GM21381 (cell line): ENCODE measurements around the gene CRMP1.

Experiments
- ATAC-seq: cut with Tn5 transposase; IDR thresholded peaks from one replicate; pipeline ENCODE4 v1.9.1; 2021; ENCODE audit warnings: mild to moderate bottlenecking, moderate library complexity; ENCODE audit not compliant: unreplicated experiment

The CRMP1 gene

DNA sequence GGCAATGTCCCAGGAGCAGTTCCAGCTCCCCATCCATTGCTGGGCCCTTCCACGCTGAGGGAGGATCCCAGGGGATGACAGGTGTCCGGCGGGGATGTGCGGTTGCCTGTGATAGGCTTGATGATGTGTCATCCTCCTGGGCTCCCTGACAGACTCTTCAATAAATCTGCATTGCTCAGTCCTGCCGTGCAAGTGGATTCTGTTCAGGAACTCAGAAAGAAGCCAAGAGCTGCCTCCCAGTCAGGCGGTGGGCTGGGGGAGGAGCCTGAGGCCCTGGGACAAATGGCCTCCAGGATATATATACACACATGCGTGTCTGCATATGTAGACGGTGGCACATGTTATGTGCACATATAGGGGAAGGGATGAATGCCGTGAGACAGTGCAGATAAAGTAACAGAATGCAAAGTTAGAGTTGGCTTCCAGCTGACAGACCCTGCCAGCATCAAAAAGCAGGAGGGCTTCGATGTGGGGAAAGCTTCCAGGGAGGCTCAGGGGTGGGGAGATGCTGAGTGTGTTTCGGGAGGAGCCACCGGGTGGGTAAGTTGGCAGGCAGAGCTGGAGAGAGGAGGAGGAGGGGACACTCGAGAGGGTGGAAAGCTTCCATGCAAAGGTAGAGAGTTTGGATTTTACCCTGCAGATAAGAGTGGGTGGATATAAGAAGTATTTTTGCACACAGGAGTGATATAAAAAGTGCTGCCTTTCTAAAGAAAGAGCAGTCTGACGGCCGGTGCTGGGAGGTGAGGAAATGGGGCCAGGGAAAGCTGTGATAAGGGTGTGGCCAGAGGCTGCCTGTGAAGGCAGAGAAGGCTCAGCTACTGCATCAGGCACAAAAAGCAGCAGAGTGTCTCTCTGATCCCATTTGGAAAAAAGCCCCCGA, 28.5 kb upstream of the CRMP1 start:
- no peak for ATAC-seq

DNA sequence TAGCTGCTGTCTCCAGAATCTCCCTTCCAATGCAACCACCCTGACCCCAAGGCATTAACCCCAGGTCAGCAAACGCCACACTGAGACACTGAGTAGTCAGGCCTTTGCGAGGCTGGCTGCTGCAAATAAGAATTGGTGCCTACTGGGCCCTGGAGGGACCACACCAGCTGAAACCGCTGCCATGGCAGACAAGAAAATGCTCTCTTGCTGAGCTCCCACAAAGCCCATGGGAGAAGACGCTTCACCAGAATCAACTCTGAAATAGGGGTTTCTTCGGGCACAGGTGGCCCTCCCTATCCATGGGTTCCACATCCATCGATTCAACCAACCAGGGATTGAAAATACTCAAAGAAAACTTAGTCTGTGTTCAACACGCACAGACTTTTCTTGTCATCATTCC, 26.7 kb upstream of the CRMP1 start:
- ATAC-seq = no peak

GRCh38 chr4:5919044-5919443, 26.2 kb upstream of the CRMP1 start:
- no peak for ATAC-seq

DNA sequence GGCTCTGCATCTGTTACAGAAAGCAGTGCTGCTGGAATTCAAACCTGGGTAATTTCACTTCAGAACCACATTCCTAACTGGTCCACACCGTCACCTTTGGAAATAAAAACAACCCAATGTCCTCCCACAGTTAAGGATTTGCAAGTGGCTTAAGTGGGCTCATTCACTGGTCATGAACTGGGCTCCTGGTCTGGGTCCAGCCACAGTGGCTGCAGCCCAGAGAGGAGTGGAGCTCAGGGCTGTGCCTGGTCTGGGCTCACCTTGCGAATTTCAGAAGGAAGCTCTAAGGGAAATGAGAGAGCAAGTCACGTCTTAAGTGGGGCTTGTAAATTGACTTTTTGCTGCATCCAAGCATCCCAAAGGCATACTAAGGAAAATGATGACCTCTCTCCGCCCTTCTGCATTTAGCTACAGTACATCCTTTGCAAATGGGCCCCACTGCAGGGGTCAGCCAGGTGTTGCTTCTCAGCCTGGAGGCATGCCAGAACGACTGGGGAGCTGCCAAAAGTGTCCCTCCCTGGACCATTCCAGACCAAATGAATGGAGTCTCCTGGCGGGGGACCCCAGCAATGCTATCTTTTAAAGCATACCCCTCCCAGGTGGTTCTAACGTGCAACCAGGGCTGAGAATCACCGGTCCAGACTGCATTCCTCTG, 25.6 kb upstream of the CRMP1 start:
- no peak for ATAC-seq

- no peak for ATAC-seq
Measured at GRCh38 chr4:5917672-5918071, 24.8 kb upstream of the CRMP1 start.

- ATAC-seq = no peak
Measured at GRCh38 chr4:5916229-5916628, 23.3 kb upstream of the CRMP1 start.

DNA sequence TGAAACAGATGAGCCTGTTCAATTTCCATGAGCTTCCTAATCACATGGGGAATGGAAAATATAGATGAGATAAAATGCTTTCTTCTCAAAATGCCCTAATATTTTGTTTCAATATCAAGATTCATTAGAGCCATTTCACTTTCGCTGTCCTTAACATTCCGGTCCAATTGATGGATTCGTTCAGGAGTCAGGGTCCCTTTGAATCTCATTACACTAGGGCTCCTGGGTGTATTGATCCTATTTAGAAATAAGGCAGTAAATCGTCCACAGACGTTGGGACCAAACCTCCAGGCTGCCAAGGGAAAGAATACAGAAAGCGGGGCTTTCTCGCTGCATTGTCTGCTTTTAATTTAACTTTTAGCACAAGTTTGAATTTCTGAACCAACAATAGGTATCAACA, 20.6 kb upstream of the CRMP1 start:
- no peak for ATAC-seq

DNA sequence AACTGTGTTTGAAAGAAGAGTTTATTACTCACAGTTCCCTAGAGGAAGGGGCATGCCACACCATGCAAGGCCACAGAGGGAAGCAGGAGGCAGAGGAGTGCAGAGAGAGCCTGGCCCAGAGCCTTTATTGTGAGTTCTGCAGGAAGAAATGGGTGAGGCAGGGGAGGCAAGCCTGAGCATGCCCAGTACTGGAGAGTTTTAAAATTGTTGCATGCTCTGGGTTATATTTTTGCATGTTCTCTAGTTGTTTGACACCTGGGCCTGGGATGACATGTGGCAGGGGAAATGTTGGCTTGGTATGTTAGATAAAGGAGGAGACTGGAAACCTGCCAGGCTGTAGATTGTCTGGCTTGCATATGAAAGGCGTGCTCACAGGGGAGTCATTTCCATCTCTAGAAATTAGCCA, 19.7 kb upstream of the CRMP1 start:
- no peak for ATAC-seq

- no peak for ATAC-seq
Measured at GRCh38 chr4:5908876-5909427, 16.1 kb upstream of the CRMP1 start.

DNA sequence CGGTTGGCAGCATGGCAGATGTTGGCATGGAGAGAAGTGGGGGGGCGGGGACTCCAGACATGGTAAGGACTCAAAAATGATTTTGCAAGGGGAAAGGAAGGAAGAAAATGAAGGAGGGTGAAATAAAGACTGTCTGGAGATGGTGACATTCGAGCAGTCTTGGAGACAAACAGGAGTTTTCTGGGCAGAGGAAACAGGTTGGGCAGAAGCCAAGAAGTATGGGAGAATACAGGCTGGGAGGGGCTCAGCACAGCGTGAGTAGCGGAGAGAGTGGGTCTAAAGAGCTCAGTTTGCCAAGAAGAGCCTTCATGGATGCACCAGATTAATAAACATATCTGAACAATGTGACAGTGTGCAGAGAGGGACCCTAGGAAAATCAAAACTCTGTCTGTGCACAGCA, 13.3 kb upstream of the CRMP1 start:
- ATAC-seq = no peak

DNA sequence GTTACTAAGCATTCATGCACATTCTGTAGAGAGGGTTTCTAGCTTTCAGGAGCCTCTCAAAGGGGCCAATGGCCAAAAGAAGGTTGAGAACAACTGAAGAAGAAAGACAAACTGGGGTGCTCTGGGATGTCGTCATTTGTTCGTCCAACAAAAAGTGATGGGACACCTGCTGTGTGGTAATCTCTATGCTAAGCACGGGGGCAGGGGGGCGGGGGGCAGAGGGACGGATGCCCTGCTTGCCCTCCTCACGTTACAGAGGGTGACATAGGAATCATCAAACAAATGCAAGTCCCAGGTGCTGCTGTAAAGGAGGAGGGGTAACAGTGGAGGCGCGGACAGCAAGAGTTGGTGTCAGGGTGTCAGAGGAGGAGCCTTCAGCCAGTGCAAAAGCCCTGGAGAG, 12.8 kb upstream of the CRMP1 start:
- ATAC-seq = no peak

- no peak for ATAC-seq
Measured at GRCh38 chr4:5900844-5901243, 8.0 kb upstream of the CRMP1 start.

DNA sequence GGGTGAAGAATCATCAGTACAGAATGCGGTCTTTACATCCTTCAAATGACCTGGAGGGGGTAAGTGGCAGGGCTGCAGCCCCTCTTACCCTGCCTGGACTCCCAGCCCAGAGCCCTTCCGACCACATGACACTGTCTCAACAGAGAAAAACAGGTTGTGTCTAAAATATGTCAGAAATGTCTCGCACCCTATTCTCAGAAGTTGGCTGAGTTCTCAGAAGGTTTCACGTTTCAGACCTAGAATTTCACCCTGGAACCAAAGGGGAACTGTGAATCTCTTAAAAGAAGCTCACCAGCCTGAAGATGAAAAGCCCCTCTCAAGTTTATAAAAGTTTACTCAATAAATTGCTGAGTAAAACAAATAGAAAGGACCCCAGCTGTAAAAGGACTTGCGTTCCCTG, 7.0 kb upstream of the CRMP1 start:
- no peak for ATAC-seq

GRCh38 chr4:5899396-5899795, 6.5 kb upstream of the CRMP1 start:
- ATAC-seq = no peak

- ATAC-seq = no peak
Measured at GRCh38 chr4:5897674-5898073, 4.8 kb upstream of the CRMP1 start.

GRCh38 chr4:5895287-5895686, 2.4 kb upstream of the CRMP1 start:
- no peak for ATAC-seq

DNA sequence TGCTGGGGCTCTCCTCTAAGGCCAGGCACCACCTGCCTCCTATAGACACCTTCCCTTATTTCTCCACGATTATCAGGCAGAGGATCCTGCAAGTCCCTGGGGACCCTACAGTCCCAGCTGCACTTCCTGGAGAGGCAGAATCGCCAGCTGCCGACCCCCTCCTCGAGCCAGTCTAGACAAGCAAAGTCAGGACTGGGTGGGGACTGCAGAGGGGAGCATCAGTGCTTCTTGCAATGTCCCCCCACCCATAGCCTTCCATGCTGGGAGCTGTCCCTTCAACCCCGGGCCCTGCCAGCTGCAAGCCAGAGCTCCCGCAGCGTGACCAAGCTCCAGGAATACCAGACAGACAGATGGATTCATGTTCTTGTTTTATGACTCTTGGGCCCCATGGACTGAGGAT, 1.4 kb upstream of the CRMP1 start:
- no peak for ATAC-seq

DNA sequence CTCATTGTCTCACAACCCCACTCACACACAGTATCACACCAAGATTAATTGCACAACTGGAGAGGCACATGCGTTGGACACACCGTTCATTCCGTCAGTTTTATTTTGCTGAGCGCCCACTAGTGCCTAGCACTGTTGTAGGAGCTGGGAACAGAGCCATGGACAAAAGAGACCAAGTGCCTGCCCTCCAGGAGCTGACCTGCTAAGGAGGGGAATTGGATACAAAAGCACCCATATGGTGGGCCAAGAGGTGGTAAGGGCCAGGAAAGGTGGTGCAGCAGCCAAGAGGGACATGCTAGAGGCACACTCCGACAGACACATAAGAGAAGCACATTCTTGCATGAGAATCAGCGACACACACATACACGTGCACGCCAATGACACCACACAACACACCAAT, 705 bp upstream of the CRMP1 start:
- ATAC-seq = no peak

DNA sequence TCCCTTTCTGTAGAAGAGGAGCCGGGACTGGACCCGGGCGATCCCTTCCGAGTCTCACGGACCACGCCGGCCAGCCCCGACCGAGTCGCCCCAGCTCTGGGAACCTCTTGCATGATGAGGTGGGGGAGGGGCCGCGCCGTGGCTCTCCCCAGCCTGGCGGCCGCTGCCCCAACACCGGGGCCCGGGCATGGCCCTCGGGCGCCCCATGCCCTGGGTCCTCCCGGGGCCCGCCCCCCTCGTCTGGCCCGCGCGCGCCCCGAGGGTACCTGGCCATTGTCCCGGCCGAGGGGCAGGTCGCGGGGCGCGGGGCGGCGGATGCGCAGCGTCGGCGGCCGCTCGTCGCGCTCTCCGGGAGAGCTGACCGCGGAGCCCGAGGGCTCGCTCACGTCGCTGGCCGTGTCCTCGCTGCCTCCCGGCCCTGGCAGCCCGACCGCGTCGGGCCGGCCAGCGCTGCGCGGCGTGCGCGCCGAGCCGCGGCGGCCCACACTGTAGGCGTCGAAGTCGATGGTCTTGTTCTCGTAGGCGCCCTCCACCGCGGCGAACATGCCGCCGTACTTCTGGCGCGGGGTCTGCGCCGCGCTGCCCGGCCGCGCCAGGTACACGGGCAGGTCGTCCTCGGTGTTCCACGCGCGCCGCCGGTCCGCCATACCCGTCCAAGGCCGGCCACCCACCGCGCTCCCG, 423 bp downstream of the CRMP1 start:
- no peak for ATAC-seq

- ATAC-seq = no peak
Measured at GRCh38 chr4:5891563-5892322, 1.1 kb downstream of the CRMP1 start.
